ENCODE measurements around the gene LIMS2. TPM values are rescaled to one million over a fixed set of nuclear protein-coding genes. Genes with fewer than 3 reads are reported as not detected.

The LIMS2 gene
- 6.1 and 6.2 TPM in 2 replicates for total RNA-seq
- long read RNA-seq = 0 reads

GRCh38 chr2:127675331-127676261 is at the start of gene LIMS2:
Gene LIMS2, minus strand, starts transcription at chr2:127675530. Its CDS starts 506 bp downstream, at chr2:127675024.
- no peaks in the 10 kb centered on the region for H3K9me3 Mint-ChIP-seq (ENCODE audit: low read depth)
- DNase-seq (ENCODE audit: low spot score, unreplicated experiment) = no peak
- H3K4me1 Mint-ChIP-seq (ENCODE audit: low read depth) = peaks cover 10% of the 10 kb centered on the region
- H3K27ac Mint-ChIP-seq = peak within 1 kb of the TSS; percentile 78
- no peak for TF ChIP-seq CTCF (IDR thresholded peaks at IDR 0.05; ENCODE audit: unreplicated experiment)
- no peaks in the 10 kb centered on the region for H3K36me3 Mint-ChIP-seq (ENCODE audit: insufficient read depth)
- peaks cover 73% of the 10 kb centered on the region for H3K27me3 Mint-ChIP-seq
- H3K4me3 Mint-ChIP-seq (ENCODE audit: low read depth) = peak within 1 kb of the TSS; percentile 71

- no peaks in the 10 kb centered on the region for H3K4me1 Mint-ChIP-seq (ENCODE audit: low read depth)
- no peak overlapping the region for H3K27ac Mint-ChIP-seq
- DNase-seq (ENCODE audit: low spot score, unreplicated experiment) = no peak
- no peaks in the 10 kb centered on the region for H3K27me3 Mint-ChIP-seq
- H3K9me3 Mint-ChIP-seq (ENCODE audit: low read depth) = no peaks in the 10 kb centered on the region
- no peak for TF ChIP-seq CTCF (IDR thresholded peaks at IDR 0.05; ENCODE audit: unreplicated experiment)
- peaks cover 19% of the 10 kb centered on the region for H3K36me3 Mint-ChIP-seq (ENCODE audit: insufficient read depth)
- H3K4me3 Mint-ChIP-seq (ENCODE audit: low read depth) = no peak overlapping the region
Measured at GRCh38 chr2:127722807-127723206, 47.5 kb upstream of the LIMS2 start.

- no peak overlapping the region for H3K4me3 Mint-ChIP-seq (ENCODE audit: low read depth)
- no peak overlapping the region for H3K27ac Mint-ChIP-seq
- no peak for TF ChIP-seq CTCF (IDR thresholded peaks at IDR 0.05; ENCODE audit: unreplicated experiment)
- H3K27me3 Mint-ChIP-seq = no peaks in the 10 kb centered on the region
- H3K4me1 Mint-ChIP-seq (ENCODE audit: low read depth) = no peaks in the 10 kb centered on the region
- H3K36me3 Mint-ChIP-seq (ENCODE audit: insufficient read depth) = peaks cover 19% of the 10 kb centered on the region
- no peaks in the 10 kb centered on the region for H3K9me3 Mint-ChIP-seq (ENCODE audit: low read depth)
- no peak for DNase-seq (ENCODE audit: low spot score, unreplicated experiment)
Measured at GRCh38 chr2:127721978-127722355, 46.6 kb upstream of the LIMS2 start.

GRCh38 chr2:127721311-127721977 is 46.1 kb upstream of the LIMS2 start:
- no peak for TF ChIP-seq CTCF (IDR thresholded peaks at IDR 0.05; ENCODE audit: unreplicated experiment)
- DNase-seq (ENCODE audit: low spot score, unreplicated experiment) = no peak
- peaks cover 20% of the 10 kb centered on the region for H3K36me3 Mint-ChIP-seq (ENCODE audit: insufficient read depth)
- no peak overlapping the region for H3K4me3 Mint-ChIP-seq (ENCODE audit: low read depth)
- H3K9me3 Mint-ChIP-seq (ENCODE audit: low read depth) = no peaks in the 10 kb centered on the region
- H3K27ac Mint-ChIP-seq = no peak overlapping the region
- H3K27me3 Mint-ChIP-seq = no peaks in the 10 kb centered on the region
- H3K4me1 Mint-ChIP-seq (ENCODE audit: low read depth) = no peaks in the 10 kb centered on the region
